OCI-LY7 (cell line): ENCODE data around the gene TRIO. TPM values are rescaled to one million over a fixed set of nuclear protein-coding genes. Genes with fewer than 3 reads are reported as not detected.

Experiments used
- BruUV-seq: library from RNA; stranded (reverse); fragments of 400-500 nt; replicated peaks from 2 replicates; lab custom pipeline; 2021; lab: Mats Ljungman, UMichigan
- CTCF ChIA-PET: fragments of 300-600 bp; sonication (Branson Sonifier 250); formaldehyde crosslinking; loops from one replicate; lab custom pipeline; 2022; ENCODE audit warnings: antibody characterized with exemption; ENCODE audit not compliant: unreplicated experiment; lab: Charles Lee
- POLR2A ChIA-PET: fragments of 300-600 bp; sonication (Branson Sonifier 250); formaldehyde crosslinking; loops from one replicate; lab custom pipeline; 2022; ENCODE audit warnings: antibody characterized with exemption; lab: Charles Lee
- DNase-seq: peaks from one replicate; pipeline ENCODE4 v3.0.0-alpha.2; 2015; ENCODE audit warnings: low spot score
- H2AFZ ChIP-seq: fragments of 200-600 bp; sonication (generic), shearing (Covaris generic); 2 replicates; pipeline ENCODE4 v1.6.1; 2014; ENCODE audit warnings: mild to moderate bottlenecking, antibody characterized with exemption, low read length, moderate library complexity
- H3K27ac ChIP-seq: fragments of 200-600 bp; sonication (generic); 2 replicates; pipeline ENCODE4 v1.5.1; 2014; ENCODE audit warnings: mixed run types, low read depth, mild to moderate bottlenecking, moderate library complexity, low read length, inconsistent platforms; ENCODE audit not compliant: poor library complexity, severe bottlenecking
- H3K36me3 ChIP-seq: fragments of 200-600 bp; sonication (generic); 2 replicates; pipeline ENCODE4 v1.6.1; 2014; ENCODE audit warnings: mild to moderate bottlenecking, antibody characterized with exemption, low read length, moderate library complexity, mixed read lengths; ENCODE audit not compliant: insufficient read depth
- H3K4me1 ChIP-seq: fragments of 200-600 bp; sonication (generic); 2 replicates; pipeline ENCODE4 v1.5.1; 2014; ENCODE audit warnings: mild to moderate bottlenecking, low read length; ENCODE audit not compliant: insufficient read depth, poor library complexity, severe bottlenecking
- H3K4me2 ChIP-seq: fragments of 200-600 bp; sonication (generic); 2 replicates; pipeline ENCODE4 v1.6.1; 2014; ENCODE audit warnings: mild to moderate bottlenecking, low read length
- H3K4me3 ChIP-seq: fragments of 200-600 bp; sonication (generic); 2 replicates; pipeline ENCODE4 v1.5.1; 2014; ENCODE audit warnings: mild to moderate bottlenecking, low read depth, low read length; ENCODE audit not compliant: poor library complexity, severe bottlenecking
- H3K79me2 ChIP-seq: fragments of 200-600 bp; sonication (generic); 2 replicates; pipeline ENCODE4 v1.6.1; 2016; ENCODE audit warnings: low read depth, mild to moderate bottlenecking, low read length, moderate library complexity, mixed read lengths; ENCODE audit not compliant: insufficient read depth
- H3K9me2 ChIP-seq: fragments of 200-600 bp; sonication (generic); 2 replicates; pipeline ENCODE4 v1.6.1; 2016; ENCODE audit warnings: mild to moderate bottlenecking, low read length, mixed read lengths; ENCODE audit not compliant: insufficient read depth
- H3K9me3 ChIP-seq: fragments of 200-600 bp; sonication (generic); 2 replicates; pipeline ENCODE4 v1.6.1; 2014; ENCODE audit warnings: mild to moderate bottlenecking, mixed run types, low read length, mixed read lengths
- H4K20me1 ChIP-seq: fragments of 200-600 bp; sonication (generic); 2 replicates; pipeline ENCODE4 v1.6.1; 2014; ENCODE audit warnings: mild to moderate bottlenecking, antibody characterized with exemption, low read length, moderate library complexity, mixed read lengths; ENCODE audit not compliant: insufficient read depth
- EZH2phosphoT487 ChIP-seq: fragments of 200-600 bp; sonication (generic); IDR thresholded peaks from 2 replicates; pipeline ENCODE4 v1.6.1; 2018; ENCODE audit warnings: low read depth, borderline replicate concordance, mild to moderate bottlenecking, mixed run types, antibody characterized with exemption, low read length, moderate library complexity, mixed read lengths
- intact Hi-C: fragments of 100-400 bp; cut with micrococcal nuclease; formaldehyde crosslinking; loops from one replicate; pipeline ENCODE4 v1.10.0; 2022; ENCODE audit not compliant: unreplicated experiment
- total RNA-seq, 2 experiments: library from RNA; depleted of rRNA in 1 of 2; stranded (reverse); fragments of >200 nt in 1 of 2; shearing (Covaris generic) in 1 of 2; gene quantifications; 2 replicates each; pipeline ENCODE4 v1.2.3, GENCODE V29; 2014 to 2022
- TF ChIP-seq, protein P1 (sequence below): fragments of 200-600 bp; sonication (generic); conservative IDR thresholded peaks from 2 replicates; pipeline ENCODE4 v1.5.1; 2014; ENCODE audit warnings: mild to moderate bottlenecking, antibody characterized with exemption, low read length, moderate library complexity, mixed read lengths

Gene TRIO
- total RNA-seq, 2 experiments from 2014 or later = 35.8 to 55.1 TPM

DNA sequence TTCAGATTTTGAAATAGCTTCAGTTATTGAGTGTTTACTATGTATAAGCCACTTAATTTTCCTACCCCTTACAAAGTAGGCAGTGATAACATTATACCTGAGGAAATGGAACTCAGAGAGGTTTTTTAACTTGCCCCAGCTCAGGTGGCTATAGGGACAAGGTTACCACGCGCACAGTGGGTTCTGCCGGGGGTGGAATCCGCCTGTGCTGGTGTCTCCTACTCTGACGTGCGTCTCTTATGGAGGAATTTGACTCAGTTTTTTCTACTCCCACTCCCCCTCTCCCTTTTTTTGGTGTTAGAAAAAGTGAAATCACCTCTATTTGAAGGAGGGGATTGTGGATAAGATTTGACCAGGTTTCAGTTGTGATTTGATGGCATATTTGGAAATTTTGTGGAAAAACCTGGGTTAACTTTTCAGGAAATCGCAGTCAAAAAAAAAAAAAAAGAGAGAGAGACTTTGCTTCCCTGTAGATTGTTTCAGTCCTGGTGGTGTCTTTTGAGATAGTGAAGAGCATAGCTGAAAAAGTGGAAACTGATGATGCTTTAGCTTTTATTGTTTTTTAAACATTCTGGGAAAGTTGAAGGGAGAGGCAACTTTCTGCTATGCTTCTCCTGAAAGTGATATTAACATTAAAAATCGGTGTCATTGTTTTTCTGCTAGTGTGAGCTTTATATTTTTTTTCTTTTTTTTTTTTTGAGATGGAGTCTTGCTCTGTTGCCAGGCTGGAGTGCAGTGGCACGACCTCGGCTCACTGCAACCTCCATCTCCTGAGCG, 15.9 kb downstream of the TRIO start:
- Histone ChIP-seq H4K20me1 (no peaks in the 10 kb centered on the region), H3K9me2 (no peaks in the 10 kb centered on the region), H3K4me1 (peaks cover 49% of the 10 kb centered on the region), H3K9me3 (peaks cover 9% of the 10 kb centered on the region; the same call in 1 of the 2 replicates), H3K79me2 (peaks cover 41% of the 10 kb centered on the region), H3K4me3 (no peak overlapping the region), H2AFZ (no peak overlapping the region), H3K36me3 (no peaks in the 10 kb centered on the region), H3K4me2 (no peak overlapping the region), H3K27ac (no peak overlapping the region)
- CTCF ChIA-PET = no interaction called here
- POLR2A ChIA-PET = interaction anchor here (0.5 to 2.8 kb wide), 10 partner anchors 9 to 1122 kb away, joined by 3 to 8 read pairs (median 3); no protein-coding TSS in a partner anchor
- no peak for TF ChIP-seq EZH2phosphoT487
- TF ChIP-seq, protein P1, sequence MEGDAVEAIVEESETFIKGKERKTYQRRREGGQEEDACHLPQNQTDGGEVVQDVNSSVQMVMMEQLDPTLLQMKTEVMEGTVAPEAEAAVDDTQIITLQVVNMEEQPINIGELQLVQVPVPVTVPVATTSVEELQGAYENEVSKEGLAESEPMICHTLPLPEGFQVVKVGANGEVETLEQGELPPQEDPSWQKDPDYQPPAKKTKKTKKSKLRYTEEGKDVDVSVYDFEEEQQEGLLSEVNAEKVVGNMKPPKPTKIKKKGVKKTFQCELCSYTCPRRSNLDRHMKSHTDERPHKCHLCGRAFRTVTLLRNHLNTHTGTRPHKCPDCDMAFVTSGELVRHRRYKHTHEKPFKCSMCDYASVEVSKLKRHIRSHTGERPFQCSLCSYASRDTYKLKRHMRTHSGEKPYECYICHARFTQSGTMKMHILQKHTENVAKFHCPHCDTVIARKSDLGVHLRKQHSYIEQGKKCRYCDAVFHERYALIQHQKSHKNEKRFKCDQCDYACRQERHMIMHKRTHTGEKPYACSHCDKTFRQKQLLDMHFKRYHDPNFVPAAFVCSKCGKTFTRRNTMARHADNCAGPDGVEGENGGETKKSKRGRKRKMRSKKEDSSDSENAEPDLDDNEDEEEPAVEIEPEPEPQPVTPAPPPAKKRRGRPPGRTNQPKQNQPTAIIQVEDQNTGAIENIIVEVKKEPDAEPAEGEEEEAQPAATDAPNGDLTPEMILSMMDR = no peak
- BruUV-seq = no TSS peak
- no peak for DNase-seq
- intact Hi-C loops = no loop called here

DNA sequence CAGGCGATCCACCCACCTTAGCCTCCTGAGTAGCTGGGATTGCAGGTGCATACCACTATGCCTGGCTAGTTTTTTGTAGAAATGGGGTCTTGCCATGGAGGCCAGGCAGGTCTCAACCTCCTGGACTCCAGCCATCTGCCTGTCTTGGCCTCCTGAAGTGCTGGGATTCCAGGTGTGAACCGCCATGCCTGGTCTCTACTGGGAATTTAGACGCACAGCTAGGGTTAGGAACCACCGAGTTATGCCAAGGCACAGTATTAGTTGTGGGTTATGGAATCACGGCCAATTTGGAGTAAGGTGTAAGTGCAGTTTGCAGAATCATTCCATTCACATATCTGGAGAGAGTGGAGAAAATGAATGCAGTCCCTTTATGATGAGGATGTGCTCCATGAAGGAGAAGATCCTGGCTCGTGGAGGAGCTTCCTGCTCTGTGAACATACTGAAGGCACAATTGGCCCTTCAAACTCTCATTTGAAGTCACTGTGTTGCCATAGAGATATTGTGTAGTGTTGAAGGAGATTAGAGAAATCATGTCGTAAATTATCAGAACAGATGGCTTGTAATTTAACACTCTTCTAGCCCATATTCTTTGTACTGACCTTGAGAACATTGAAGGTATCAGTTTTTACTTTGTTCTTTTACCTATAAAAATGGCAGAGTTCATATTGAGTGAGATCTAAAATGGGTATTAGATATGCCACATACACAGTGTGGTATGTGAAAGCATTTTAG, 18.8 kb downstream of the TRIO start:
- peaks cover 20% of the 10 kb centered on the region for H3K4me1 ChIP-seq
- no peak overlapping the region for H2AFZ ChIP-seq
- ChIA-PET POLR2A (no interaction called here), CTCF (no interaction called here)
- TF ChIP-seq, protein P1 = no peak
- no peak for TF ChIP-seq EZH2phosphoT487
- no peaks in the 10 kb centered on the region for H3K36me3 ChIP-seq
- no peak overlapping the region for H3K4me3 ChIP-seq
- no peaks in the 10 kb centered on the region for H4K20me1 ChIP-seq
- peaks cover 18% of the 10 kb centered on the region for H3K79me2 ChIP-seq
- DNase-seq = no peak
- H3K9me2 ChIP-seq = no peaks in the 10 kb centered on the region
- H3K27ac ChIP-seq = no peak overlapping the region
- H3K4me2 ChIP-seq = no peak overlapping the region
- no TSS peak for BruUV-seq
- intact Hi-C loops = no loop called here
- H3K9me3 ChIP-seq = peaks cover 13% of the 10 kb centered on the region; the same call in 1 of the 2 replicates
